Calu3 (cell line): ENCODE results near the gene PKD2L1. TPM values are rescaled to one million over a fixed set of nuclear protein-coding genes. Genes with fewer than 3 reads are reported as not detected.

Experiments used
- BruUV-seq: library from RNA; stranded (reverse); fragments of 400-500 nt; replicated peaks from 2 replicates; lab custom pipeline; 2021; lab: Mats Ljungman, UMichigan
- CTCF ChIA-PET: fragments of 300-600 bp; sonication (Branson Sonifier 250); formaldehyde crosslinking; loops from one replicate; lab custom pipeline; 2022; ENCODE audit warnings: antibody characterized with exemption; lab: Charles Lee
- DNase-seq: peaks from one replicate; pipeline ENCODE4 v3.0.0; 2022
- H3K27ac Mint-ChIP-seq: one replicate; pipeline ENCODE4 v1.8.0; 2022; ENCODE audit warnings: mixed read lengths; ENCODE audit not compliant: unreplicated experiment
- H3K27me3 Mint-ChIP-seq: one replicate; pipeline ENCODE4 v1.8.0; 2022; ENCODE audit warnings: mixed read lengths; ENCODE audit not compliant: unreplicated experiment
- H3K36me3 Mint-ChIP-seq: one replicate; pipeline ENCODE4 v1.8.0; 2022; ENCODE audit warnings: mild to moderate bottlenecking, moderate library complexity, mixed read lengths; ENCODE audit not compliant: insufficient read depth, unreplicated experiment
- H3K4me1 Mint-ChIP-seq: one replicate; pipeline ENCODE4 v1.8.0; 2022; ENCODE audit warnings: mild to moderate bottlenecking, low read depth, mixed read lengths; ENCODE audit not compliant: unreplicated experiment
- H3K4me3 Mint-ChIP-seq: one replicate; pipeline ENCODE4 v1.8.0; 2022; ENCODE audit warnings: mild to moderate bottlenecking, low read depth, moderate library complexity, mixed read lengths; ENCODE audit not compliant: unreplicated experiment
- H3K9me3 Mint-ChIP-seq: one replicate; pipeline ENCODE4 v1.8.0; 2022; ENCODE audit warnings: low read depth, mixed read lengths; ENCODE audit not compliant: unreplicated experiment
- CTCF ChIP-seq: fragments of 200-600 bp; IDR thresholded peaks from one replicate; pipeline ENCODE4 v1.8.0; 2022; ENCODE audit warnings: antibody characterized with exemption; ENCODE audit not compliant: unreplicated experiment
- intact Hi-C: fragments of 100-400 bp; cut with micrococcal nuclease; formaldehyde crosslinking; loops from one replicate; pipeline ENCODE4 v1.10.0; 2022; ENCODE audit not compliant: unreplicated experiment
- total RNA-seq: library from RNA; stranded (reverse); gene quantifications from 2 replicates; pipeline ENCODE4 v1.2.3, GENCODE V29; 2022

PKD2L1 gene
- total RNA-seq, 1 experiment from 2014 or later, result not detected

GRCh38 chr10:100315615-100316014, 14.4 kb downstream of the PKD2L1 start:
- no peak for TF ChIP-seq CTCF
- intact Hi-C loops, result no loop called here
- peaks cover 42% of the 10 kb centered on the region for H3K27me3 Mint-ChIP-seq
- no peak overlapping the region for H3K4me3 Mint-ChIP-seq
- no peak for DNase-seq
- H3K4me1 Mint-ChIP-seq, result peaks cover 9% of the 10 kb centered on the region
- CTCF ChIA-PET, result no interaction called here
- H3K36me3 Mint-ChIP-seq, result no peaks in the 10 kb centered on the region
- no TSS peak for BruUV-seq
- no peaks in the 10 kb centered on the region for H3K9me3 Mint-ChIP-seq
- H3K27ac Mint-ChIP-seq, result no peak overlapping the region

- H3K27me3 Mint-ChIP-seq, result peaks cover 13% of the 10 kb centered on the region
- BruUV-seq, result no TSS peak
- no peak for TF ChIP-seq CTCF
- H3K9me3 Mint-ChIP-seq, result no peaks in the 10 kb centered on the region
- peaks cover 9% of the 10 kb centered on the region for H3K4me1 Mint-ChIP-seq
- intact Hi-C loops, result no loop called here
- H3K36me3 Mint-ChIP-seq, result no peaks in the 10 kb centered on the region
- no peak overlapping the region for H3K4me3 Mint-ChIP-seq
- no peak overlapping the region for H3K27ac Mint-ChIP-seq
- CTCF ChIA-PET, result no interaction called here
- DNase-seq, result no peak
Measured at GRCh38 chr10:100311298-100311697, 18.7 kb downstream of the PKD2L1 start.

GRCh38 chr10:100307684-100308083, 22.3 kb downstream of the PKD2L1 start:
- no peak for DNase-seq
- no peak overlapping the region for H3K27ac Mint-ChIP-seq
- H3K4me1 Mint-ChIP-seq, result peaks cover 9% of the 10 kb centered on the region
- intact Hi-C loops, result loop anchor here (10.0 kb wide), 1 partner anchor 207 kb away; the partner anchor contains the start of gene SEC31B
- H3K4me3 Mint-ChIP-seq, result no peak overlapping the region
- CTCF ChIA-PET, result interaction anchor here (0.7 kb wide), 1 partner anchor 25 kb away, joined by 4 read pairs; no protein-coding TSS in a partner anchor
- no peak for TF ChIP-seq CTCF
- H3K36me3 Mint-ChIP-seq, result no peaks in the 10 kb centered on the region
- no peaks in the 10 kb centered on the region for H3K9me3 Mint-ChIP-seq
- no TSS peak for BruUV-seq
- H3K27me3 Mint-ChIP-seq, result no peaks in the 10 kb centered on the region

GRCh38 chr10:100306861-100307260, 23.2 kb downstream of the PKD2L1 start:
- H3K9me3 Mint-ChIP-seq, result no peaks in the 10 kb centered on the region
- BruUV-seq, result no TSS peak
- no peak overlapping the region for H3K4me3 Mint-ChIP-seq
- no peak for TF ChIP-seq CTCF
- peaks cover 9% of the 10 kb centered on the region for H3K4me1 Mint-ChIP-seq
- no peaks in the 10 kb centered on the region for H3K36me3 Mint-ChIP-seq
- intact Hi-C loops, result loop anchor here (10.0 kb wide), 1 partner anchor 208 kb away; the partner anchor contains the start of gene SEC31B
- no peak for DNase-seq
- H3K27ac Mint-ChIP-seq, result no peak overlapping the region
- H3K27me3 Mint-ChIP-seq, result no peaks in the 10 kb centered on the region
- CTCF ChIA-PET, result no interaction called here
